ENCODE data around the gene PBX2.
"Not testable (repeated sequence)": the region's sequence is repeated elsewhere in the genome, so short reads cannot be mapped to it uniquely, and the experiment has no call there.

- not testable (repeated sequence) for TF ChIP-seq ZNF121 (CRISPR knock-in tag; IDR thresholded peaks at IDR 0.05)
- TF ChIP-seq, protein P1, sequence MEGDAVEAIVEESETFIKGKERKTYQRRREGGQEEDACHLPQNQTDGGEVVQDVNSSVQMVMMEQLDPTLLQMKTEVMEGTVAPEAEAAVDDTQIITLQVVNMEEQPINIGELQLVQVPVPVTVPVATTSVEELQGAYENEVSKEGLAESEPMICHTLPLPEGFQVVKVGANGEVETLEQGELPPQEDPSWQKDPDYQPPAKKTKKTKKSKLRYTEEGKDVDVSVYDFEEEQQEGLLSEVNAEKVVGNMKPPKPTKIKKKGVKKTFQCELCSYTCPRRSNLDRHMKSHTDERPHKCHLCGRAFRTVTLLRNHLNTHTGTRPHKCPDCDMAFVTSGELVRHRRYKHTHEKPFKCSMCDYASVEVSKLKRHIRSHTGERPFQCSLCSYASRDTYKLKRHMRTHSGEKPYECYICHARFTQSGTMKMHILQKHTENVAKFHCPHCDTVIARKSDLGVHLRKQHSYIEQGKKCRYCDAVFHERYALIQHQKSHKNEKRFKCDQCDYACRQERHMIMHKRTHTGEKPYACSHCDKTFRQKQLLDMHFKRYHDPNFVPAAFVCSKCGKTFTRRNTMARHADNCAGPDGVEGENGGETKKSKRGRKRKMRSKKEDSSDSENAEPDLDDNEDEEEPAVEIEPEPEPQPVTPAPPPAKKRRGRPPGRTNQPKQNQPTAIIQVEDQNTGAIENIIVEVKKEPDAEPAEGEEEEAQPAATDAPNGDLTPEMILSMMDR (IDR thresholded peaks at IDR 0.05), result not testable (repeated sequence)
Measured at GRCh38 chr6:32144238-32144637, 45.8 kb downstream of the PBX2 start.
